ENCODE measurements around the gene RALGAPA2. TPM values are rescaled to one million over a fixed set of nuclear protein-coding genes. Genes with fewer than 3 reads are reported as not detected.

The RALGAPA2 gene
- total RNA-seq, 1 experiment from 2014 or later: 18.2 TPM

DNA sequence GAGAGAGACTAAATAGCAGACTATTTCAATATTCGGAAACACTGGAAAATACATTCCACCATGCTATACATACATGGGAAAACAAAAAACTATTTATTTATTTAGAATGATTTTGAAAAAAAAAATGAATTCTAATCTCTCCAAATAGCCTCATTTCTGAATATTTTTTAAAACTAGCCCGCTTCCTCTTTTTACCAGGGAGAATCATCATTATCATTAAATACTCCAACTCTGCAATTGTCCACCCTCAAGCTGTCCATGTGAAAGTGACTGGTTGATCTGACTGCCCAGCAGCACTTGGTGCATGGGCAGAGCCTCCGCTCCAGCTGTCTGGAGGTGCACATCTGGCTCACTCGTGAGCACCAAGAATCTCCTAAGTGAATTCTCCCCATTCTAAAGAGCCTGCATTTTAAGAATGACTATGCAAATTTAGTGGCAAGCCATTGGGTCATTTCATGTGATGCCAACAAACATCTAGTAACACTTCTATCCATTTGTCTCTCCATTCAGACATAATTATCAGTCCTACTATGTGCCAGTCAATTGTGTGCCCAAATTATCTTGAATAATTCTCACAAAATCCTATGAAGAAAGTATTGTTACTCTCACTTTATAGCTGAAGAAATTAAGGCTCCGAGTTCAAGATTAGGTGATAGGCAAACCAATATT lies 279.7 kb downstream of the RALGAPA2 start:
- ATAC-seq (no peak), DNase-seq (ENCODE audit: low spot score) (no peak)
- no peaks in the 10 kb centered on the region for H3K9me3 Mint-ChIP-seq
- CTCF ChIA-PET: interaction anchor here (1.5 kb wide), 1 partner anchor 161 kb away, joined by 3 read pairs; no protein-coding TSS in a partner anchor
- no peak overlapping the region for H3K27ac Mint-ChIP-seq
- H3K27me3 Mint-ChIP-seq (ENCODE audit: low read depth): no peaks in the 10 kb centered on the region
- no peaks in the 10 kb centered on the region; the same call in 1 of the 2 replicates for H3K36me3 Mint-ChIP-seq
- H3K4me1 Mint-ChIP-seq: peaks cover 5% of the 10 kb centered on the region; the same call in 1 of the 2 replicates
- POLR2A ChIA-PET: no interaction called here
- H3K4me3 Mint-ChIP-seq: no peak overlapping the region
- TF ChIP-seq SMAD3 (CRISPR knock-in tag; IDR thresholded peaks at IDR 0.05; ENCODE audit: borderline replicate concordance) (no peak), ZNF423 (CRISPR knock-in tag; IDR thresholded peaks at IDR 0.05) (no peak), MYBL2 (CRISPR knock-in tag; IDR thresholded peaks at IDR 0.05) (no peak), FOXK1 (CRISPR knock-in tag; IDR thresholded peaks at IDR 0.05) (no peak), GRHL2 (CRISPR knock-in tag; IDR thresholded peaks at IDR 0.05; ENCODE audit: insufficient replicate concordance, severe bottlenecking) (no peak), FOXJ3 (CRISPR knock-in tag; IDR thresholded peaks at IDR 0.05; ENCODE audit: borderline replicate concordance) (no peak), MAX (CRISPR knock-in tag; IDR thresholded peaks at IDR 0.05) (no peak), NR2C2 (CRISPR knock-in tag; IDR thresholded peaks at IDR 0.05) (no peak)

GRCh38 chr20:20430066-20430465 lies 282.4 kb downstream of the RALGAPA2 start:
- no peak for TF ChIP-seq TEAD1 (CRISPR knock-in tag; IDR thresholded peaks at IDR 0.05)
- no peak for TF ChIP-seq ZNF423 (CRISPR knock-in tag; IDR thresholded peaks at IDR 0.05)
- TF ChIP-seq ZNF671 (CRISPR knock-in tag; IDR thresholded peaks at IDR 0.05): no peak
- TF ChIP-seq FOXK1 (CRISPR knock-in tag; IDR thresholded peaks at IDR 0.05): no peak
- TF ChIP-seq GRHL2 (CRISPR knock-in tag; IDR thresholded peaks at IDR 0.05; ENCODE audit: insufficient replicate concordance, severe bottlenecking): no peak
- TF ChIP-seq, protein P1, sequence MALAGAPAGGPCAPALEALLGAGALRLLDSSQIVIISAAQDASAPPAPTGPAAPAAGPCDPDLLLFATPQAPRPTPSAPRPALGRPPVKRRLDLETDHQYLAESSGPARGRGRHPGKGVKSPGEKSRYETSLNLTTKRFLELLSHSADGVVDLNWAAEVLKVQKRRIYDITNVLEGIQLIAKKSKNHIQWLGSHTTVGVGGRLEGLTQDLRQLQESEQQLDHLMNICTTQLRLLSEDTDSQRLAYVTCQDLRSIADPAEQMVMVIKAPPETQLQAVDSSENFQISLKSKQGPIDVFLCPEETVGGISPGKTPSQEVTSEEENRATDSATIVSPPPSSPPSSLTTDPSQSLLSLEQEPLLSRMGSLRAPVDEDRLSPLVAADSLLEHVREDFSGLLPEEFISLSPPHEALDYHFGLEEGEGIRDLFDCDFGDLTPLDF (CRISPR knock-in tag; IDR thresholded peaks at IDR 0.05): no peak
- TF ChIP-seq, protein P2, sequence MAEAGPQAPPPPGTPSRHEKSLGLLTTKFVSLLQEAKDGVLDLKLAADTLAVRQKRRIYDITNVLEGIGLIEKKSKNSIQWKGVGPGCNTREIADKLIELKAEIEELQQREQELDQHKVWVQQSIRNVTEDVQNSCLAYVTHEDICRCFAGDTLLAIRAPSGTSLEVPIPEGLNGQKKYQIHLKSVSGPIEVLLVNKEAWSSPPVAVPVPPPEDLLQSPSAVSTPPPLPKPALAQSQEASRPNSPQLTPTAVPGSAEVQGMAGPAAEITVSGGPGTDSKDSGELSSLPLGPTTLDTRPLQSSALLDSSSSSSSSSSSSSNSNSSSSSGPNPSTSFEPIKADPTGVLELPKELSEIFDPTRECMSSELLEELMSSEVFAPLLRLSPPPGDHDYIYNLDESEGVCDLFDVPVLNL (CRISPR knock-in tag; IDR thresholded peaks at IDR 0.05; ENCODE audit: borderline replicate concordance, low read depth): no peak
- TF ChIP-seq NR2C2 (CRISPR knock-in tag; IDR thresholded peaks at IDR 0.05): no peak
- no peak for TF ChIP-seq ZNF219 (CRISPR knock-in tag; IDR thresholded peaks at IDR 0.05; ENCODE audit: borderline replicate concordance)
- TF ChIP-seq GTF2I (CRISPR knock-in tag; conservative IDR thresholded peaks at IDR 0.05): no peak
- TF ChIP-seq, protein P3, sequence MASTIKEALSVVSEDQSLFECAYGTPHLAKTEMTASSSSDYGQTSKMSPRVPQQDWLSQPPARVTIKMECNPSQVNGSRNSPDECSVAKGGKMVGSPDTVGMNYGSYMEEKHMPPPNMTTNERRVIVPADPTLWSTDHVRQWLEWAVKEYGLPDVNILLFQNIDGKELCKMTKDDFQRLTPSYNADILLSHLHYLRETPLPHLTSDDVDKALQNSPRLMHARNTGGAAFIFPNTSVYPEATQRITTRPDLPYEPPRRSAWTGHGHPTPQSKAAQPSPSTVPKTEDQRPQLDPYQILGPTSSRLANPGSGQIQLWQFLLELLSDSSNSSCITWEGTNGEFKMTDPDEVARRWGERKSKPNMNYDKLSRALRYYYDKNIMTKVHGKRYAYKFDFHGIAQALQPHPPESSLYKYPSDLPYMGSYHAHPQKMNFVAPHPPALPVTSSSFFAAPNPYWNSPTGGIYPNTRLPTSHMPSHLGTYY (CRISPR knock-in tag; IDR thresholded peaks at IDR 0.05): no peak
- no peak for TF ChIP-seq SMAD4 (CRISPR knock-in tag; IDR thresholded peaks at IDR 0.05)
- no peak for TF ChIP-seq NR1H2 (CRISPR knock-in tag; IDR thresholded peaks at IDR 0.05)
- TF ChIP-seq, protein P4, sequence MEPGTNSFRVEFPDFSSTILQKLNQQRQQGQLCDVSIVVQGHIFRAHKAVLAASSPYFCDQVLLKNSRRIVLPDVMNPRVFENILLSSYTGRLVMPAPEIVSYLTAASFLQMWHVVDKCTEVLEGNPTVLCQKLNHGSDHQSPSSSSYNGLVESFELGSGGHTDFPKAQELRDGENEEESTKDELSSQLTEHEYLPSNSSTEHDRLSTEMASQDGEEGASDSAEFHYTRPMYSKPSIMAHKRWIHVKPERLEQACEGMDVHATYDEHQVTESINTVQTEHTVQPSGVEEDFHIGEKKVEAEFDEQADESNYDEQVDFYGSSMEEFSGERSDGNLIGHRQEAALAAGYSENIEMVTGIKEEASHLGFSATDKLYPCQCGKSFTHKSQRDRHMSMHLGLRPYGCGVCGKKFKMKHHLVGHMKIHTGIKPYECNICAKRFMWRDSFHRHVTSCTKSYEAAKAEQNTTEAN (CRISPR knock-in tag; IDR thresholded peaks at IDR 0.05): no peak
- TF ChIP-seq PRRX2 (CRISPR knock-in tag; IDR thresholded peaks at IDR 0.05): no peak
- TF ChIP-seq IRF2 (CRISPR knock-in tag; IDR thresholded peaks at IDR 0.05; ENCODE audit: borderline replicate concordance, low read depth): no peak
- no peak for TF ChIP-seq AR (CRISPR knock-in tag; IDR thresholded peaks at IDR 0.05)
- no peak for TF ChIP-seq CBFB (CRISPR knock-in tag; IDR thresholded peaks at IDR 0.05; ENCODE audit: low read depth)
- TF ChIP-seq, protein P5, sequence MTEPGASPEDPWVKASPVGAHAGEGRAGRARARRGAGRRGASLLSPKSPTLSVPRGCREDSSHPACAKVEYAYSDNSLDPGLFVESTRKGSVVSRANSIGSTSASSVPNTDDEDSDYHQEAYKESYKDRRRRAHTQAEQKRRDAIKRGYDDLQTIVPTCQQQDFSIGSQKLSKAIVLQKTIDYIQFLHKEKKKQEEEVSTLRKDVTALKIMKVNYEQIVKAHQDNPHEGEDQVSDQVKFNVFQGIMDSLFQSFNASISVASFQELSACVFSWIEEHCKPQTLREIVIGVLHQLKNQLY (CRISPR knock-in tag; IDR thresholded peaks at IDR 0.05): no peak
- CTCF ChIA-PET: no interaction called here
- H3K36me3 Mint-ChIP-seq: no peaks in the 10 kb centered on the region
- no peak overlapping the region for H3K27ac Mint-ChIP-seq
- no peak for ATAC-seq
- no peak overlapping the region for H3K4me3 Mint-ChIP-seq
- H3K27me3 Mint-ChIP-seq (ENCODE audit: low read depth): no peaks in the 10 kb centered on the region
- no peak for DNase-seq (ENCODE audit: low spot score)
- H3K4me1 Mint-ChIP-seq: peaks cover 5% of the 10 kb centered on the region; the same call in 1 of the 2 replicates
- no peaks in the 10 kb centered on the region for H3K9me3 Mint-ChIP-seq
- POLR2A ChIA-PET: no interaction called here
